GM21786 (cell line): ENCODE results near the gene BCL3.
"Not testable (repeated sequence)": the region's sequence is repeated elsewhere in the genome, so short reads cannot be mapped to it uniquely, and the experiment has no call there.

Source experiments
- ATAC-seq: cut with Tn5 transposase; IDR thresholded peaks from one replicate; pipeline ENCODE4 v1.9.1; 2021; ENCODE audit not compliant: unreplicated experiment

Gene BCL3

GRCh38 chr19:44720396-44720795, 28.1 kb upstream of the BCL3 start:
- ATAC-seq, result not testable (repeated sequence)

GRCh38 chr19:44720945-44721344, 27.6 kb upstream of the BCL3 start:
- ATAC-seq, result no peak

GRCh38 chr19:44721369-44721768, 27.1 kb upstream of the BCL3 start:
- ATAC-seq, result not testable (repeated sequence)

GRCh38 chr19:44722131-44723121, 26.1 kb upstream of the BCL3 start:
- no peak for ATAC-seq

GRCh38 chr19:44723299-44723951, 25.1 kb upstream of the BCL3 start:
- no peak for ATAC-seq

- no peak for ATAC-seq
Measured at GRCh38 chr19:44723952-44724319, 24.6 kb upstream of the BCL3 start.

GRCh38 chr19:44725251-44725650, 23.3 kb upstream of the BCL3 start:
- ATAC-seq, result no peak

- no peak for ATAC-seq
Measured at GRCh38 chr19:44725684-44726083, 22.8 kb upstream of the BCL3 start.

- ATAC-seq, result no peak
Measured at GRCh38 chr19:44726465-44726864, 22.0 kb upstream of the BCL3 start.

- ATAC-seq, result no peak
Measured at GRCh38 chr19:44728178-44728577, 20.3 kb upstream of the BCL3 start.

- no peak for ATAC-seq
Measured at GRCh38 chr19:44729516-44730033, 18.9 kb upstream of the BCL3 start.

- no peak for ATAC-seq
Measured at GRCh38 chr19:44731081-44731480, 17.4 kb upstream of the BCL3 start.

- no peak for ATAC-seq
Measured at GRCh38 chr19:44731622-44732021, 16.9 kb upstream of the BCL3 start.

GRCh38 chr19:44732235-44733014, 16.1 kb upstream of the BCL3 start:
- ATAC-seq, result no peak

- ATAC-seq, result no peak
Measured at GRCh38 chr19:44734357-44734756, 14.2 kb upstream of the BCL3 start.

- no peak for ATAC-seq
Measured at GRCh38 chr19:44735011-44735410, 13.5 kb upstream of the BCL3 start.

- no peak for ATAC-seq
Measured at GRCh38 chr19:44737238-44738071, 11.1 kb upstream of the BCL3 start.

GRCh38 chr19:44738136-44738535, 10.4 kb upstream of the BCL3 start:
- no peak for ATAC-seq

- no peak for ATAC-seq
Measured at GRCh38 chr19:44738603-44739558, 9.6 kb upstream of the BCL3 start.
